GM18951 (cell line): ENCODE results near the gene ZNRF1.

Experiments
- POLR2A ChIP-seq: IDR thresholded peaks from 4 replicates; pipeline ENCODE4 v1.6.1; 2011; ENCODE audit warnings: mild to moderate bottlenecking; ENCODE audit not compliant: insufficient read length, insufficient read depth; ENCODE audit errors: extremely low read depth
- in situ Hi-C: fragments of 300-500 bp; cut with MboI; formaldehyde crosslinking; loops from one replicate; pipeline ENCODE4 v1.12.0; 2022; ENCODE audit warnings: low sequenced_read_pairs, mixed read lengths, inconsistent platforms; ENCODE audit not compliant: unreplicated experiment

ZNRF1 gene

GRCh38 chr16:74998481-74999218 lies at the start of gene ZNRF1:
TSS of gene ZNRF1 (plus strand) at chr16:74999024. CDS start at chr16:74999672, 648 bp downstream.
- peak; percentile 62 for TF ChIP-seq POLR2A
- in situ Hi-C loops, result loop anchor here (10.0 kb wide), 1 partner anchor 106 kb away; no protein-coding TSS in a partner anchor

DNA sequence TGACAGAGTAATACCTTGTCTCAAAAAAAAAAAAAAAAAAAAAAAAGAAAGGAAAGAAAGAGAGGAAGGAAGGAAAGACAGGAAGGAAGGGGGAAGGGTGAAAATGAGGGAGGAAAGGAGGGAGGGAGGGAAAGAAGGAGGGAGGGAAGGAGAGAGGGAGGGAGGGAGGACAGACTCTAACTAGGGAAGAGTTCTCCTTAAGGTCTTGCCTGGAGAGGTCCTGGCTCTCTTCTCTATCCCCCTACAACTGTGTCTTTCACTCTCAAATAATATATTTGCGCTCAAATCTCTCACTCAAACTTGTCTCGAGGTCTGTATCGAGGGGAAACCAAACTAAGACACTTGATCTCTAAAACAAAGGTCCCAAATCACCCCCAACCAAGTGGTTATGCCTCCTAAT lies 49.5 kb upstream of the ZNRF1 start:
- TF ChIP-seq POLR2A, result no peak
- in situ Hi-C loops, result no loop called here

DNA sequence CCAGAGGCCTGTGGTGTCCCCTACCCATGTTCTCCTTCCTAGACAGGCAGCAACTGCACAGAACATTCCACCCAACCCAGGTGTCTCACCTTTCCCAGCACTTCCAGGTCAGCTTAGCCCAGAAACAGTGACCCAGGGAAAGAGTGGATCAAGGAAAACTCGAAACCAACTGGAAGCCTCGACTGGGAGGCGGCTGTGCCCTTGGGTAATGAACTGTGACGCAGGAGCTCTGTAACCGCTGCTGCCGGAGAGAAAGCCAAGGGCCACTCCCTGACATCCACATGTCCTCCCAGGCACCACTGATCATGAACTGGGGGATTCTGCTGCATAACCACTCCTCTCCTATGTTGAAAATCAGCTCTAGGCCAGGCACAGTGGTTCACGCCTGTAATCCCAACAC lies 48.3 kb upstream of the ZNRF1 start:
- in situ Hi-C loops, result no loop called here
- no peak for TF ChIP-seq POLR2A

GRCh38 chr16:74951206-74951605 lies 47.6 kb upstream of the ZNRF1 start:
- in situ Hi-C loops, result no loop called here
- no peak for TF ChIP-seq POLR2A

- in situ Hi-C loops, result no loop called here
- TF ChIP-seq POLR2A, result no peak
Observed at GRCh38 chr16:74951681-74952080, 47.1 kb upstream of the ZNRF1 start.

DNA sequence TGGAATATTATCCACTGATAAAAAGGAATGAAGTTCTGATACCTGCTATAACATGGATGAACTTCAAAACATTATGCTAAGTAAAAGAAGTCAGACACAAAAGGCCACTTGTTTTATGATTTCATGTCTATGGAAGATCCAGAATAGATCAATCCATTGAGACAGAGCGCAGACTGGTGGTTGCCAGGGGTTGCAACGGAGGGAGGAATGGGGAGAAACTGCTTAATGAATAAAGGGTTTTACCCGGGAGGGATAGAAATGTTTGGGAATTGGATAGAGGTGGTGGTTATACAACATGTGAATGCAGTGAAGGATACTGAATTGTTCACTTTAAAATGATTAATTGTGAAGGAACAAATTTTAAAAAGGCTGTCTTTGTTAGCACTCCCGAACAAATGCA lies 44.1 kb upstream of the ZNRF1 start:
- in situ Hi-C loops, result no loop called here
- no peak for TF ChIP-seq POLR2A

- TF ChIP-seq POLR2A, result no peak
- in situ Hi-C loops, result no loop called here
Observed at GRCh38 chr16:74973304-74973703, 25.5 kb upstream of the ZNRF1 start.

DNA sequence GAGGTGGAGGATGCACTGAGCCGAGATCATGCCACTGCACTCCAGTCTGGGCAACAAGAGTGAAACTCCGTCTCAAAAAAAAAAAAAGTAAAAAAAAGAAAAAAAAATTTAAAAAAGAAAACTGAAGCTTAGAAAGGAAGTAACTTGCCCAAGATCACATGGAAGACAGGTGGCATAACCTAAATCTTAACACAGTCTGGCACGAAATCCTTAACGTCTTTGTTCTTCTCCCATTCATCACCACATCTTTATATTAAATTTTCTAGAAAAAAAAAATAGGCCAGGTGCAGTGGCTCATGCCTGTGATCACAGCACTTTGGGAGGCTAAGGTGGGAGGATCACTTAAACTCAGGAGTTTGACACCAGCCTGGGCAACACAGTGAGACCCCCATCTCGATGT lies 23.2 kb upstream of the ZNRF1 start:
- in situ Hi-C loops, result no loop called here

GRCh38 chr16:74982256-74982655 lies 16.6 kb upstream of the ZNRF1 start:
- in situ Hi-C loops, result no loop called here
- TF ChIP-seq POLR2A, result no peak

More for the DNA sequence above, 23.2 kb upstream of the ZNRF1 start:
- no peak for TF ChIP-seq POLR2A

GRCh38 chr16:74984194-74984528 lies 14.7 kb upstream of the ZNRF1 start:
- no peak for TF ChIP-seq POLR2A
- in situ Hi-C loops, result no loop called here

DNA sequence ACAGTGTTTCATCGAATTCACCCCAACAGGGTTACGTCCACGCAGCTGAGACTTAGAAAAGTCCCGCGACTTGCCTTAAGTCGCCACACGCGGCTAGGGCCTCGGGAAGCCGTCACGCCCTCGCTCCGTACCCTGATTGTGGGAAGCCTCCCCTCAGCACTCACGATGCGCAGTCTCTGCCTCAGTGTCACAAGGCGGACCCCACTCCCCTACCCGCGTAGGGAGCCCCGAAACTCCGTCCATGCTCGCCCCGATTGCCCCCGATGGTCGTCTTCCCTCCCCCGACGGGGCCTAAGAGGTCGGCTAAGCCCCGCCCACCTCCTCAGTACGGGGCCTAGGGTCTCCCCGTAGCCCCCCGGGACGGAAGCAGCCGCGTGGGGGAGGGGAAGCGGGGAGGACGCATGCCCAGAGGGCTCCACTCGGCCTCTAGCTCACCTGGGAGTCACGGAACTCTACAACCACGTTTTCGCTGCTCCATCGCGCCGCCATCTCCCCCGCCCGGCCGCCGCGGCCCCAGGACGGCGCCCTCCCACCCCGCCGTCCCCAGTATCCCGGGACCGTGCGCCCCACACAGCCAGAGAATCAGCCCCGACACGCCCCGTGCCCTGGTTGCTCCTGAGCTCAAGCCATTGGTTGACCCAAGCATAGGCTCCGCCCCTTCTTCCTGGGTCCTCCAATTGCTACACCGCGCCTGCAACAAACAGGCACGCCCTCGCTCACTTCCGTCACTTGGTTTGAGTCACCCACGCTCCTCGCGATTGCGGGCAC lies 14.1 kb upstream of the ZNRF1 start, which contains the start of gene WDR59:
Gene WDR59, minus strand, starts transcription at position 595 of the 768 bp plus-strand sequence. Its CDS starts 106 bp downstream, at position 489.
- in situ Hi-C loops, result no loop called here
- peak; percentile 64 for TF ChIP-seq POLR2A

DNA sequence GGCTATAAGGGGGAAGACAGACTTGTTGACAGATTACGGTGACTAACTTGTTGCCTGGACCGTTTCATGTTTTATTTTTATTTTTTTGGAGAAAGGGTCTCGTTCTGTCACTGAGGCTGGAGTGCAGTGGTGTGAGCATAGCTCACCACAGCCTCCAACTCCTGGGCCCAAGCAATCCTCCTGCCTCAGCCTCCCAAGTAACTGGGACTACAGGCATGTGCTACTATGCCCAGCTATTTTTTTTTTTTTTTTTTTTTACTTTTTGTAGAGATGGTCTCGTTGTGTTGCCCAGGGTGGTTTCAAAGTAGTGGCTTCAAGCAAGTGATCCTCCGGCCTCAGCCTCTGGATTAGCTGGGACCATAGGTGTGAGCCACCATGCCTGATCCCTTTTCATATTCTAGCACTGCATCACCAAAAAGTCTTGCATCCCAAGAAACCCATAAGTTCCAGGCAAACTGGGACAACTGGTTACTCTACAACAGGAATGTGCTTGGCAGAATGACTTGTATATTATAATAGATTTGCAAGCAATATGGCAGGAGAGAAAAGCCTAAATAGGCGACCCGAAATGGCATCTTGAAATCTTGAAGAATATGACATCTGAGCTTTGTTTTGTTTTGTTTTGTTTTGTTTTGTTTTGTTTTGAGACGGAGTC lies 11.7 kb upstream of the ZNRF1 start:
- TF ChIP-seq POLR2A, result no peak

DNA sequence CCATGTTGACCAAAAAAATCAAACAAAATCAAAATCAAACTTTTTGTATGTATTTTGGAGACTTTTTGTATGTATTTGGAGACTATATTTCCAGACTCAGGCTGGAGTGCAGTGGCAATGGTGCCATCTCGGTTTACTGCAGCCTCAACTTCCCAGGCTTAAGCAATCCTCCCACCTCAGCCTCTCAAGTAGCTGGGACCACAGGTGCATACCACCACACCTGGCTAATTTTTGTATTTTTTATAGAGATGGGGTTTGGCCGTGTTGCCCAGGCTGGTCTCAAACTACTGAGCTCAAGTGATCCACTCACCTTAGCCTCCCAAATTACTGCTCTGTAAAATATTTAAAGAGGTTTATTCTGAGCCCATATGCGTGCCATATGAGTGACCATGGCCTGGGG lies 9.0 kb upstream of the ZNRF1 start:
- in situ Hi-C loops, result loop anchor here (10.0 kb wide), 1 partner anchor 115 kb away; no protein-coding TSS in a partner anchor

More for the DNA sequence above, 11.7 kb upstream of the ZNRF1 start:
- in situ Hi-C loops, result no loop called here
